CD8-positive, alpha-beta memory T cell (primary cell): ENCODE data around the gene NRBF2. TPM values are rescaled to one million over a fixed set of nuclear protein-coding genes. Genes with fewer than 3 reads are reported as not detected.
A peak's percentile ranks its signal among the peaks of the same experiment; 100 is the strongest.
"Not testable (repeated sequence)": the region's sequence is repeated elsewhere in the genome, so short reads cannot be mapped to it uniquely, and the experiment has no call there.

Experiments
- CTCF ChIA-PET: fragments of 350-600 bp; sonication (Branson Sonifier 250); formaldehyde crosslinking; loops from one replicate; lab custom pipeline; 2021; ENCODE audit warnings: antibody characterized with exemption; lab: Charles Lee
- POLR2A ChIA-PET: fragments of 350-600 bp; sonication (Branson Sonifier 250); formaldehyde crosslinking; loops from one replicate; lab custom pipeline; 2021; ENCODE audit warnings: antibody characterized with exemption; lab: Charles Lee
- DNase-seq, 5 donors: peaks; one replicate each; pipeline versions ENCODE4 v3.0.0 to v3.0.0-alpha.2; 2020 to 2022; ENCODE audit warnings: mixed read lengths in 1 of 5
- H3K27ac ChIP-seq: one replicate; pipeline ENCODE4 v1.7.0; 2013; ENCODE audit warnings: low read depth, mild to moderate bottlenecking, low read length, moderate library complexity
- H3K27me3 ChIP-seq: 2 replicates; pipeline ENCODE4 v1.7.0; 2013; ENCODE audit warnings: low read length, mild to moderate bottlenecking; ENCODE audit not compliant: insufficient read depth, poor library complexity, severe bottlenecking
- H3K36me3 ChIP-seq: 2 replicates; pipeline ENCODE4 v1.7.0; 2013; ENCODE audit warnings: mild to moderate bottlenecking, low read length, moderate library complexity; ENCODE audit not compliant: insufficient read depth
- H3K4me1 ChIP-seq: 2 replicates; pipeline ENCODE4 v1.7.0; 2013; ENCODE audit warnings: mild to moderate bottlenecking, low read length, moderate library complexity; ENCODE audit not compliant: insufficient read depth
- H3K4me3 ChIP-seq: 2 replicates; pipeline ENCODE4 v1.7.0; 2013; ENCODE audit warnings: mild to moderate bottlenecking, low read length
- H3K9me3 ChIP-seq: 2 replicates; pipeline ENCODE4 v1.7.0; 2013; ENCODE audit warnings: mild to moderate bottlenecking, low read length
- H3K27ac Mint-ChIP-seq, 8 donors: one replicate each; pipeline ENCODE4 v1.8.0; 2020 to 2021; ENCODE audit warnings: mixed read lengths in 8 of 8, mild to moderate bottlenecking in 6 of 8, inconsistent platforms in 3 of 8, moderate library complexity in 3 of 8
- H3K27me3 Mint-ChIP-seq, 2 donors: one replicate each; pipeline ENCODE4 v1.8.0; 2020 to 2021; ENCODE audit warnings: mixed read lengths in 2 of 2, mild to moderate bottlenecking in 1 of 2, moderate library complexity in 1 of 2
- H3K36me3 Mint-ChIP-seq, 3 donors: one replicate each; pipeline ENCODE4 v1.8.0; 2020 to 2021; ENCODE audit warnings: mixed read lengths in 3 of 3, inconsistent platforms in 1 of 3, mild to moderate bottlenecking in 1 of 3
- H3K4me1 Mint-ChIP-seq, 3 donors: one replicate each; pipeline ENCODE4 v1.8.0; 2020 to 2021; ENCODE audit warnings: mixed read lengths in 3 of 3, inconsistent platforms in 1 of 3, mild to moderate bottlenecking in 1 of 3
- H3K4me3 Mint-ChIP-seq, 7 donors: one replicate each; pipeline ENCODE4 v1.8.0; 2020 to 2021; ENCODE audit warnings: mixed read lengths in 7 of 7, mild to moderate bottlenecking in 6 of 7, moderate library complexity in 4 of 7, inconsistent platforms in 2 of 7
- H3K9me3 Mint-ChIP-seq, 5 donors: one replicate each; pipeline ENCODE4 v1.8.0; 2020 to 2022; ENCODE audit warnings: mixed read lengths in 5 of 5, mild to moderate bottlenecking in 3 of 5, moderate library complexity in 2 of 5, inconsistent platforms in 1 of 5
- polyA plus RNA-seq: library from polyadenylated mRNA; unstranded; fragments of 300-500 nt; fragmentation: Illumina TruSeq; gene quantifications from one replicate; pipeline ENCODE4 v1.2.3, GENCODE V29; 2021
- total RNA-seq, 2 experiments: library from RNA; stranded (reverse); gene quantifications; one replicate each; pipeline ENCODE4 v1.2.3, GENCODE V29; 2021

Gene NRBF2
- total and polyA plus RNA-seq, 3 experiments from 2014 or later: 25.0 to 29.7 (median 28.3) TPM

- ChIA-PET POLR2A (no interaction called here), CTCF (no interaction called here)
- no peaks in the 10 kb centered on the region for H3K27me3 ChIP-seq
- H3K4me3 ChIP-seq: no peak overlapping the region
- peaks cover 7 to 25% of the 10 kb centered on the region in 2 donors for H3K27me3 Mint-ChIP-seq
- H3K4me1 Mint-ChIP-seq: peaks cover 0 to 5% (median 4%) of the 10 kb centered on the region in 3 donors
- no peaks in the 10 kb centered on the region for H3K9me3 ChIP-seq
- no peaks in the 10 kb centered on the region for H3K9me3 Mint-ChIP-seq
- H3K4me1 ChIP-seq: no peaks in the 10 kb centered on the region
- no peaks in the 10 kb centered on the region for H3K36me3 Mint-ChIP-seq
- H3K4me3 Mint-ChIP-seq: no peak overlapping the region
- no peak overlapping the region for H3K27ac ChIP-seq
- no peaks in the 10 kb centered on the region for H3K36me3 ChIP-seq
- DNase-seq: no peak
- H3K27ac Mint-ChIP-seq: no peak overlapping the region
These were observed 33.4 kb upstream of the NRBF2 start for GRCh38 chr10:63099734-63100133.

DNA sequence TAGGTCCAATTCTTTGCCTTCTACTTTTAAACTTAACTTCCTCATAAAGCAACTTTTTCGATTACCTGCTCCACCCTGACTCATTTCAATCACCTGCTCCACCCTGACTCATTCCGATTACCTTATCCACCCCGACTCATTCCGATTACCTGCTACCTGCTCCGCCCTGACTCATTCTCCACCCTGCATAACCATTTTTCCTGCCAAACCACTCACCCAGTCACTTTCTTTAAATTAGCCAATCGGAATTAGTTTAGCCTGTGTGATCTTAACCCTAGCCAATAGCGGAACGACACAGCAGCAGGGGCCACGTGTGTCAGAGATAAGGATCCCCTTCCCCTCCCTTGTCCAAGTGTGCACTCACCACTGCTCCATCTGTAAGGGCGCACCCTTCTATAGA lies 32.0 kb upstream of the NRBF2 start:
- H3K27me3 ChIP-seq, H3K36me3 Mint-ChIP-seq, H3K9me3 Mint-ChIP-seq, H3K27ac ChIP-seq, H3K4me3 Mint-ChIP-seq, H3K36me3 ChIP-seq, H3K4me1 Mint-ChIP-seq, H3K4me3 ChIP-seq, H3K4me1 ChIP-seq, CTCF ChIA-PET, POLR2A ChIA-PET, H3K9me3 ChIP-seq, DNase-seq: not testable (repeated sequence)
- Mint-ChIP-seq H3K27ac (peak overlapping the region in 1 of 8 donors; percentile 1), H3K27me3 (peaks cover 12 to 28% of the 10 kb centered on the region in 2 donors)

DNA sequence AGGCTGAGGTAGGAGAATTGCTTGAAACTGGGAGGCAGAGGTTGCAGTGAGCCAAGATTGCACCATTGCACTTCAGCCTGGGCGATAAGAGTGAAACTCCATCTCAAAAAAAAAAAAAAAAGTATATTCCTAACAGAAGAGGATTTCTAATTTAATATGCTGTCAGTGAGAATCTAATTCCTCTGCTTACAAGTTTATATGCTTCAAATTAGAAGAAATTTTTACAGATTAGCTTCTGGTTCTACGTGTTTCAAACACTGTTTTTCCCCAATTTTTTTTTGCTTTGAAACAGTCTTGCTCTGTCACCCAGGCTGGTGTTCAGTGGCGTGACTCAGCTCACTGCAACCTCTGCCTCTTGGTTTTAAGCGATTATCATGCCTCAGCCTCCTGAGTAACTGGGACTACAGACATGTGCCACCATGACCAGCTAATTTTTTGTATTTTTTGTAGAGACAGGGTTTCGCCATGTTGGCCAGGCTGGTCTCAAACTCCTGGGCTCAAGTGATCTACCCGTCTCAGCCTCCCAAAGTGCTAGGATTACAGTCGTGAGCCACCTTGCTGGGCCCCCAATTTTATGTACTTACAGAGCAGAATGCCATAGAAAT lies 30.7 kb upstream of the NRBF2 start:
- H3K36me3 Mint-ChIP-seq, H3K9me3 ChIP-seq, H3K27ac Mint-ChIP-seq, H3K4me3 ChIP-seq, H3K27ac ChIP-seq, H3K4me3 Mint-ChIP-seq, H3K9me3 Mint-ChIP-seq, H3K27me3 ChIP-seq, H3K4me1 Mint-ChIP-seq, H3K36me3 ChIP-seq, DNase-seq, H3K4me1 ChIP-seq, CTCF ChIA-PET: not testable (repeated sequence)
- peaks cover 14 to 35% of the 10 kb centered on the region in 2 donors for H3K27me3 Mint-ChIP-seq
- POLR2A ChIA-PET: interaction anchor here (0.6 kb wide), 1 partner anchor 490 kb away, joined by 3 read pairs; no protein-coding TSS in a partner anchor

DNA sequence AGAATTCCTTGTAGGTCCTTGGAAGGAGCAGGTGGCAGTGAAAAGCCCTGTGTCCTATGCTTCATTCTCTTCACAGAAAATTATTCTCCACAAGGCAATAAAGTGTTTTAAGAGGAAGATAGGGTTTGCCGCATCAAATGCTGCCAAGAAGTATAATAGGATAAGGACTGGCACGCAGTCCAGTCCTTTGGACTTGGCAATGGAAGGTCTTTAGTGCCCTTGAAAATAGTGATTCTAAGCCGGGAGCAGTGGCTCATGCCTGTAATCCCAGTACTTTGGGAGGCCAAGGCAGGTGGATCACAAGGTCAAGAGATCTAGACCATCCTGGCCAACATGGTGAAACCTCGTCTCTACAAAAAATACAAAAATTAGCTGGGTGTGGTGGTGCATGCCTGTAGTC lies 29.9 kb upstream of the NRBF2 start:
- H3K4me3 Mint-ChIP-seq, CTCF ChIA-PET: not testable (repeated sequence)
- H3K27me3 Mint-ChIP-seq: peaks cover 9 to 39% of the 10 kb centered on the region in 2 donors

GRCh38 chr10:63103971-63104409 lies 29.1 kb upstream of the NRBF2 start:
- no peak overlapping the region for H3K4me3 ChIP-seq
- no peaks in the 10 kb centered on the region for H3K36me3 ChIP-seq
- H3K27ac ChIP-seq: peak overlapping the region; percentile 7
- H3K27me3 ChIP-seq: no peaks in the 10 kb centered on the region
- DNase-seq: no peak
- CTCF ChIA-PET: no interaction called here
- no peaks in the 10 kb centered on the region for H3K4me1 ChIP-seq
- Mint-ChIP-seq H3K27me3 (peaks cover 11 to 44% of the 10 kb centered on the region in 2 donors), H3K4me1 (peaks cover 0 to 5% (median 4%) of the 10 kb centered on the region in 3 donors), H3K9me3 (no peaks in the 10 kb centered on the region), H3K4me3 (no peak overlapping the region), H3K36me3 (peaks cover 0 to 4% (median 0%) of the 10 kb centered on the region in 3 donors), H3K27ac (peak overlapping the region in 1 of 8 donors; percentile 11)
- POLR2A ChIA-PET: no interaction called here
- no peaks in the 10 kb centered on the region for H3K9me3 ChIP-seq

More for the DNA sequence above, 29.9 kb upstream of the NRBF2 start:
- H3K27me3 ChIP-seq, H3K36me3 ChIP-seq, DNase-seq, H3K4me1 ChIP-seq, H3K4me1 Mint-ChIP-seq, POLR2A ChIA-PET, H3K4me3 ChIP-seq, H3K9me3 Mint-ChIP-seq, H3K36me3 Mint-ChIP-seq, H3K27ac ChIP-seq, H3K27ac Mint-ChIP-seq, H3K9me3 ChIP-seq: not testable (repeated sequence)

DNA sequence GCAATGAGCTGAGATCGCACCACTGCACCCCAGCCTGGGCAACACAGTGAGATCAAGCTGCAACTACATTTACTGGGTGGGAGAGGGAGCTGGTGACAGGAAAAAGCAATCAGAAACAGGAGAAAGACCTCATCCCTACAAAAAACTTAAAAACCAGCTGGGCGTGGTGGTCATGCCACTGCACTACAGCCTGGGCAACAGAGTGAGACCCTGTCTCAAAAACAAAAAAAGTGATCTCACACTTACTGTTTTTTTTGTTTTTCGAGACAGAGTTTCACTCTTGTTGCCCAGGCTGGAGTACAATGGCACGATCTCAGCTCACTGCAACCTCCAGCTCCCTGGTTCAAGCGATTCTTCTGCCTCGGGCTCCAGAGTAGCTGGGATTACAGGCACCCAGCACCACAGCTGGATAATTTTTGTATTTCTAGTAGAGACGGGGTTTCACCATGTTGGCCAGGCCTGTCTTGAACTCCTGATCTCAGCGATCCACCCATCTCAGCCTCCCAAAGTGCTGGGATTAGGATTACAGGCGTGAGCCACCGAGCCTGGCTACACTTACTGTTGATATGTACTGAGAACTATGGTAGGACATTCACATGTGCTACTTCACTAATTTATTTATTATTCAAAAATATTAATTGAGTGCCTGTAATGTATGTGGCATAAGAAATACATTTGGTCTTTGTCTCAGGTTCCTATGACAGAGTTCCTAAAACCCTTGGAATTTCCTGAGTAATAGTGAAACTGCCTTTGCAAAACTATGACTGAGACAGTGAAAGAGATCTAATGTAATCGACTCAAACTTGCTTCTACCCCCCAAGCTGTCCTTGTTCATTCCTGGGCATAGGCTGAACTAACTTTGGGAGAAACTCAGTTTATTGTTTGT lies 27.7 kb upstream of the NRBF2 start:
- Mint-ChIP-seq H3K9me3 (no peaks in the 10 kb centered on the region), H3K27me3 (peaks cover 13 to 50% of the 10 kb centered on the region in 2 donors), H3K4me3 (no peak overlapping the region), H3K4me1 (peaks cover 0 to 5% (median 4%) of the 10 kb centered on the region in 3 donors), H3K36me3 (peaks cover 0 to 4% (median 0%) of the 10 kb centered on the region in 3 donors), H3K27ac (no peak overlapping the region)
- CTCF ChIA-PET: no interaction called here
- Histone ChIP-seq H3K36me3 (no peaks in the 10 kb centered on the region), H3K27me3 (no peaks in the 10 kb centered on the region), H3K4me1 (no peaks in the 10 kb centered on the region), H3K9me3 (no peaks in the 10 kb centered on the region), H3K4me3 (no peak overlapping the region), H3K27ac (no peak overlapping the region)
- POLR2A ChIA-PET: no interaction called here
- no peak for DNase-seq

DNA sequence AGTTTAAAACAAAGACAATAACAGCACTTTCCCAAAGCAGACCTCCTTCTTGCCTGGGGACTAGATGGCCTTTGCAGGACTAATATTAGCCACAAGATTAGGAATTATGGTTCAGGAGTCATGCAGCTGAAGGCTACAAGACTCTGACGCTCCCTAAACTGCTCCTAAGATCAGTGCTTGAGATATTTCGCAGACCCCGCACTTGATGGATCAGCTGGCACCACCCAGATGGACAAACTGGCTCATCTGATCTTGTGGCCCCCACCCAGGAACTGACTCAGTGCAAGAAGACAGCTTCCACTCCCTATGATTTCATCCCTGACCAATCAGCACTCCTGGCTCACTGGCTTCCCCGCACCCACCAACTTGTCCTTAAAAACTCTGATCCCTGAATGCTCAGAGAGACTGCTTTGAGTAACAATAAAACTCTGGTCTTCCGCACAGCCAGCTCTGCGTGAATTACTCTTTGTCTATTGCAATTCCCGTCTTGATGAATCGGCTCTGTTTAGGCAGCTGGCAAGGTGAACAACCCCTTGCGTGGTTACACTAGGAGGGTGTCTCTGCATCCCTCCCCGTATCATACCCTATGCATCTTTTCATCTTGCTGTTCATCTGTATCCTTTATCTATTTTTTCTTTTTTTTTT lies 26.9 kb upstream of the NRBF2 start:
- CTCF ChIA-PET: no interaction called here
- no peaks in the 10 kb centered on the region for H3K36me3 ChIP-seq
- Mint-ChIP-seq H3K4me1 (peaks cover 0 to 5% (median 4%) of the 10 kb centered on the region in 3 donors), H3K27me3 (peaks cover 10 to 47% of the 10 kb centered on the region in 2 donors), H3K27ac (no peak overlapping the region), H3K9me3 (no peaks in the 10 kb centered on the region), H3K36me3 (peaks cover 0 to 4% (median 0%) of the 10 kb centered on the region in 3 donors), H3K4me3 (no peak overlapping the region)
- no peak overlapping the region for H3K4me3 ChIP-seq
- DNase-seq: no peak
- POLR2A ChIA-PET: no interaction called here
- no peaks in the 10 kb centered on the region for H3K4me1 ChIP-seq
- no peaks in the 10 kb centered on the region for H3K9me3 ChIP-seq
- H3K27ac ChIP-seq: no peak overlapping the region
- no peaks in the 10 kb centered on the region for H3K27me3 ChIP-seq

DNA sequence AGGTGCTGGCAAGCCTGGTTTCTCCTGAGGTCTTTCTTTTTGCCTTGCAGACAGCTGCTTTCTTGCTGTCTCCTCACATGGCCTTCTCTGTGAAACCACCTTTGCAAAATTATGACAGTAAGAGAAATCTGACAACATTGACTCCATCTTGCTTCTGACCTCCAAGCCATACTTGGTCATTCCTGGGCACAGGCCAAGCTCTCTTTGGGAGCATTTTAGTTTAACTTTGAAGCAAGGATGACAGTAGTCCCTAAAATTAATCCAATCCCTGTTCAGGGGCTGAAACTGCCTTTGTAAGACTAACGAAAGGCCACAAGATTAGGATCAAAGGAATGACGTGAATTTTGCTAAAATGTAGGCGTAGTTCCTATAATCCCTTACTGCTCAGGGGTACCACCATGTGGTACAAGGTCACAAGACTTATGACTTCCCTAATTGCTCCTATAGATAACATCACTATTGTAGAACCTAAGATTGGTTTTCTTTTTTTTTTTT lies 25.1 kb upstream of the NRBF2 start:
- Mint-ChIP-seq H3K27me3 (peaks cover 10 to 42% of the 10 kb centered on the region in 2 donors), H3K4me1 (peaks cover 0 to 5% (median 4%) of the 10 kb centered on the region in 3 donors), H3K4me3 (no peak overlapping the region), H3K36me3 (peaks cover 0 to 4% (median 0%) of the 10 kb centered on the region in 3 donors), H3K9me3 (no peaks in the 10 kb centered on the region), H3K27ac (no peak overlapping the region)
- no peak overlapping the region for H3K4me3 ChIP-seq
- H3K36me3 ChIP-seq: no peaks in the 10 kb centered on the region
- no peak overlapping the region for H3K27ac ChIP-seq
- ChIA-PET POLR2A (no interaction called here), CTCF (no interaction called here)
- no peaks in the 10 kb centered on the region for H3K4me1 ChIP-seq
- H3K9me3 ChIP-seq: no peaks in the 10 kb centered on the region
- DNase-seq: no peak
- H3K27me3 ChIP-seq: no peaks in the 10 kb centered on the region
